ENCODE results near the gene ZG16. TPM values are rescaled to one million over a fixed set of nuclear protein-coding genes. Genes with fewer than 3 reads are reported as not detected.

Gene ZG16
- total and polyA plus RNA-seq, 2 experiments from 2014 or later, result not detected

GRCh38 chr16:29802416-29802935 is 24.4 kb downstream of the ZG16 start:
- H3K4me3 ChIP-seq, result no peak overlapping the region
- peaks cover 39% of the 10 kb centered on the region for H3K36me3 ChIP-seq
- TF ChIP-seq CTCF (IDR thresholded peaks at IDR 0.05; ENCODE audit: low read depth, low read length), result no peak
- H3K4me1 ChIP-seq (ENCODE audit: low read depth), result peaks cover 7% of the 10 kb centered on the region
- H3K9me3 ChIP-seq (ENCODE audit: low read depth), result no peaks in the 10 kb centered on the region
- DNase-seq (ENCODE audit: low read depth in 1 of 2, low spot score in 1 of 2), result no peak
- no peaks in the 10 kb centered on the region for H3K27me3 ChIP-seq
- no peak overlapping the region for H3K27ac ChIP-seq

GRCh38 chr16:29804020-29804419 is 26.0 kb downstream of the ZG16 start:
- Histone ChIP-seq H3K4me1 (ENCODE audit: low read depth) (peaks cover 17% of the 10 kb centered on the region), H3K4me3 (no peak overlapping the region), H3K27me3 (no peaks in the 10 kb centered on the region), H3K9me3 (ENCODE audit: low read depth) (no peaks in the 10 kb centered on the region), H3K27ac (peak overlapping the region; percentile 91), H3K36me3 (peaks cover 28% of the 10 kb centered on the region)
- TF ChIP-seq CTCF (IDR thresholded peaks at IDR 0.05; ENCODE audit: low read depth, low read length), result no peak
- no peak for DNase-seq (ENCODE audit: low read depth in 1 of 2, low spot score in 1 of 2)

- Histone ChIP-seq H3K4me3 (peak overlapping the region; percentile 48), H3K36me3 (peaks cover 26% of the 10 kb centered on the region), H3K27ac (peak overlapping the region; percentile 91), H3K4me1 (ENCODE audit: low read depth) (peaks cover 17% of the 10 kb centered on the region), H3K27me3 (no peaks in the 10 kb centered on the region), H3K9me3 (ENCODE audit: low read depth) (no peaks in the 10 kb centered on the region)
- TF ChIP-seq CTCF (IDR thresholded peaks at IDR 0.05; ENCODE audit: low read depth, low read length), result no peak
- DNase-seq (ENCODE audit: low read depth in 1 of 2, low spot score in 1 of 2), result peak in 1 of 2 donors; percentile 60
Observed at GRCh38 chr16:29804455-29805231, 26.6 kb downstream of the ZG16 start.

- no peaks in the 10 kb centered on the region for H3K27me3 ChIP-seq
Observed at GRCh38 chr16:29805232-29806098, 27.4 kb downstream of the ZG16 start.

More at GRCh38 chr16:29805232-29806098, 27.4 kb downstream of the ZG16 start:
- Histone ChIP-seq H3K36me3 (peaks cover 24% of the 10 kb centered on the region), H3K27ac (peak overlapping the region; percentile 91), H3K4me3 (peak overlapping the region; percentile 48), H3K4me1 (ENCODE audit: low read depth) (peaks cover 23% of the 10 kb centered on the region), H3K9me3 (ENCODE audit: low read depth) (no peaks in the 10 kb centered on the region)
- DNase-seq (ENCODE audit: low read depth in 1 of 2, low spot score in 1 of 2), result peak; percentile 96 to 98
- no peak for TF ChIP-seq CTCF (IDR thresholded peaks at IDR 0.05; ENCODE audit: low read depth, low read length)
